ENCODE measurements around the gene NODAL. TPM values are rescaled to one million over a fixed set of nuclear protein-coding genes. Genes with fewer than 3 reads are reported as not detected.

The NODAL gene
- total and polyA plus RNA-seq, 7 experiments from 2014 or later, result not detected

- intact Hi-C loops (cut with micrococcal nuclease), result loop anchor here (1.0 to 10.0 kb wide), 14 partner anchors 15 to 1448 kb away; partner anchors contain the start of genes LRRC20 (in 2 of the 2), PCBD1 (in 2 of the 2), PPA1 (in 2 of the 2) and SAR1A (in 2 of the 2)
- peaks cover 0 to 12% (median 4%) of the 10 kb centered on the region in 5 donors for H3K36me3 Mint-ChIP-seq
- H3K27ac Mint-ChIP-seq, result peak within 1 kb of the TSS; percentile 88 to 97 (median 94)
- ChIA-PET POLR2A (interaction anchor here (0.7 to 2.8 kb wide), 21 partner anchors 8 to 311 kb away, joined by 3 to 13 read pairs (median 6); partner anchors contain the start of genes LRRC20, PPA1, SAR1A and TYSND1), CTCF (interaction anchor here (0.7 to 1.0 kb wide), 4 partner anchors 9 to 183 kb away, joined by 3 to 4 read pairs (median 3); no protein-coding TSS in a partner anchor)
- peak; percentile 95 to 100 (median 98) for DNase-seq
- peak; percentile 98 for ATAC-seq
- Histone ChIP-seq H3K9me3 (ENCODE audit: control insufficient read depth in 2 of 3, low read length in 3 of 3) (no peaks in the 10 kb centered on the region), H3K4me3 (ENCODE audit: low read length) (peak within 1 kb of the TSS; percentile 82), H3K27ac (ENCODE audit: low read depth, low read length) (peak within 1 kb of the TSS; percentile 86), H3K27me3 (ENCODE audit: control insufficient read depth in 2 of 2, insufficient read depth in 2 of 2, low read length in 2 of 2) (no peaks in the 10 kb centered on the region), H3K4me1 (ENCODE audit: control insufficient read depth in 2 of 2, insufficient read depth in 2 of 2, low read length in 2 of 2) (peaks cover 13 to 24% of the 10 kb centered on the region in 2 donors), H3K36me3 (ENCODE audit: control insufficient read depth in 2 of 3, insufficient read depth in 3 of 3, low read length in 3 of 3) (no peaks in the 10 kb centered on the region)
- peak within 1 kb of the TSS; percentile 91 to 99 (median 96) for H3K4me3 Mint-ChIP-seq
- peaks cover 30 to 53% (median 44%) of the 10 kb centered on the region in 7 donors for H3K4me1 Mint-ChIP-seq
- no peaks in the 10 kb centered on the region for H3K9me3 Mint-ChIP-seq
- H3K27me3 Mint-ChIP-seq, result peaks cover 0 to 3% (median 0%) of the 10 kb centered on the region in 5 donors
Observed at GRCh38 chr10:70404036-70404786, 37.3 kb downstream of the NODAL start, which contains the start of gene EIF4EBP2. Gene EIF4EBP2, plus strand, starts transcription at chr10:70404145. Its CDS starts 257 bp downstream, at chr10:70404402.

- CTCF ChIA-PET, result interaction anchor here (0.7 to 0.9 kb wide), 2 partner anchors 10 to 182 kb away, joined by 3 to 4 read pairs; no protein-coding TSS in a partner anchor
- peak overlapping the region; percentile 83 to 99 (median 95) for H3K4me3 Mint-ChIP-seq
- Histone ChIP-seq H3K4me1 (ENCODE audit: control insufficient read depth in 2 of 2, insufficient read depth in 2 of 2, low read length in 2 of 2) (peaks cover 13 to 24% of the 10 kb centered on the region in 2 donors), H3K27ac (ENCODE audit: low read depth, low read length) (peak overlapping the region; percentile 86), H3K36me3 (ENCODE audit: control insufficient read depth in 2 of 3, insufficient read depth in 3 of 3, low read length in 3 of 3) (no peaks in the 10 kb centered on the region), H3K27me3 (ENCODE audit: control insufficient read depth in 2 of 2, insufficient read depth in 2 of 2, low read length in 2 of 2) (no peaks in the 10 kb centered on the region), H3K9me3 (ENCODE audit: control insufficient read depth in 2 of 3, low read length in 3 of 3) (no peaks in the 10 kb centered on the region), H3K4me3 (ENCODE audit: low read length) (peak overlapping the region; percentile 82)
- peak overlapping the region; percentile 76 to 92 (median 88) for H3K27ac Mint-ChIP-seq
- intact Hi-C loops (cut with micrococcal nuclease), result loop anchor here (1.0 to 10.0 kb wide), 14 partner anchors 15 to 1449 kb away; partner anchors contain the start of genes LRRC20 (in 2 of the 2), PCBD1 (in 2 of the 2), PPA1 (in 2 of the 2) and SAR1A (in 2 of the 2)
- POLR2A ChIA-PET, result interaction anchor here (0.7 to 2.8 kb wide), 17 partner anchors 9 to 310 kb away, joined by 3 to 13 read pairs (median 7); partner anchors contain the start of genes LRRC20, PPA1, SAR1A and TYSND1
- DNase-seq (no peak), ATAC-seq (no peak)
- H3K9me3 Mint-ChIP-seq, result no peaks in the 10 kb centered on the region
- H3K4me1 Mint-ChIP-seq, result peaks cover 23 to 46% (median 37%) of the 10 kb centered on the region in 7 donors
- peaks cover 0 to 7% (median 4%) of the 10 kb centered on the region in 5 donors for H3K36me3 Mint-ChIP-seq
- peaks cover 0 to 3% (median 0%) of the 10 kb centered on the region in 5 donors for H3K27me3 Mint-ChIP-seq
Observed at GRCh38 chr10:70403483-70404035, 37.9 kb downstream of the NODAL start.

- ChIA-PET CTCF (interaction anchor here (0.7 kb wide), 1 partner anchor 178 kb away, joined by 5 read pairs; no protein-coding TSS in a partner anchor), POLR2A (no interaction called here)
Observed at GRCh38 chr10:70399177-70399576, 42.3 kb downstream of the NODAL start.

GRCh38 chr10:70396140-70396539 is 45.3 kb downstream of the NODAL start:
- H3K4me3 Mint-ChIP-seq, result no peak overlapping the region
- H3K36me3 Mint-ChIP-seq, result no peaks in the 10 kb centered on the region
- no peak overlapping the region for H3K27ac Mint-ChIP-seq
- no peak overlapping the region for H3K4me3 ChIP-seq (ENCODE audit: low read length)
- H3K27me3 Mint-ChIP-seq, result peaks cover 0 to 11% (median 5%) of the 10 kb centered on the region in 5 donors
- CTCF ChIA-PET, result no interaction called here
- no peaks in the 10 kb centered on the region for H3K36me3 ChIP-seq (ENCODE audit: control insufficient read depth in 2 of 3, insufficient read depth in 3 of 3, low read length in 3 of 3)
- H3K27ac ChIP-seq (ENCODE audit: low read depth, low read length), result no peak overlapping the region
- H3K4me1 Mint-ChIP-seq, result peaks cover 0 to 5% (median 0%) of the 10 kb centered on the region in 7 donors
- intact Hi-C loops (cut with micrococcal nuclease), result no loop called here
- H3K27me3 ChIP-seq (ENCODE audit: control insufficient read depth in 2 of 2, insufficient read depth in 2 of 2, low read length in 2 of 2), result no peaks in the 10 kb centered on the region
- H3K4me1 ChIP-seq (ENCODE audit: control insufficient read depth in 2 of 2, insufficient read depth in 2 of 2, low read length in 2 of 2), result no peaks in the 10 kb centered on the region
- H3K9me3 ChIP-seq (ENCODE audit: control insufficient read depth in 2 of 3, low read length in 3 of 3), result no peaks in the 10 kb centered on the region
- POLR2A ChIA-PET, result interaction anchor here (1.3 kb wide), 1 partner anchor 250 kb away, joined by 3 read pairs; no protein-coding TSS in a partner anchor
- no peak for ATAC-seq
- DNase-seq, result no peak
- H3K9me3 Mint-ChIP-seq, result no peaks in the 10 kb centered on the region

More at GRCh38 chr10:70399177-70399576, 42.3 kb downstream of the NODAL start:
- Histone ChIP-seq H3K36me3 (ENCODE audit: control insufficient read depth in 2 of 3, insufficient read depth in 3 of 3, low read length in 3 of 3) (no peaks in the 10 kb centered on the region), H3K9me3 (ENCODE audit: control insufficient read depth in 2 of 3, low read length in 3 of 3) (no peaks in the 10 kb centered on the region), H3K27ac (ENCODE audit: low read depth, low read length) (no peak overlapping the region), H3K4me1 (ENCODE audit: control insufficient read depth in 2 of 2, insufficient read depth in 2 of 2, low read length in 2 of 2) (peaks cover 0 to 6% of the 10 kb centered on the region in 2 donors), H3K4me3 (ENCODE audit: low read length) (no peak overlapping the region), H3K27me3 (ENCODE audit: control insufficient read depth in 2 of 2, insufficient read depth in 2 of 2, low read length in 2 of 2) (no peaks in the 10 kb centered on the region)
- intact Hi-C loops (cut with micrococcal nuclease), result no loop called here
- Mint-ChIP-seq H3K27me3 (peaks cover 0 to 3% (median 0%) of the 10 kb centered on the region in 5 donors), H3K27ac (no peak overlapping the region), H3K4me1 (peaks cover 0 to 15% (median 12%) of the 10 kb centered on the region in 7 donors), H3K9me3 (no peaks in the 10 kb centered on the region), H3K36me3 (no peaks in the 10 kb centered on the region), H3K4me3 (peak overlapping the region in 1 of 10 donors; percentile 49)
- no peak for DNase-seq
- no peak for ATAC-seq

- no peak for DNase-seq
- Histone ChIP-seq H3K27me3 (ENCODE audit: control insufficient read depth in 2 of 2, insufficient read depth in 2 of 2, low read length in 2 of 2) (no peaks in the 10 kb centered on the region), H3K27ac (ENCODE audit: low read depth, low read length) (no peak overlapping the region), H3K4me1 (ENCODE audit: control insufficient read depth in 2 of 2, insufficient read depth in 2 of 2, low read length in 2 of 2) (no peaks in the 10 kb centered on the region), H3K9me3 (ENCODE audit: control insufficient read depth in 2 of 3, low read length in 3 of 3) (no peaks in the 10 kb centered on the region), H3K36me3 (ENCODE audit: control insufficient read depth in 2 of 3, insufficient read depth in 3 of 3, low read length in 3 of 3) (no peaks in the 10 kb centered on the region), H3K4me3 (ENCODE audit: low read length) (no peak overlapping the region)
- H3K9me3 Mint-ChIP-seq, result no peaks in the 10 kb centered on the region
- POLR2A ChIA-PET, result no interaction called here
- peaks cover 0 to 5% (median 0%) of the 10 kb centered on the region in 7 donors for H3K4me1 Mint-ChIP-seq
- CTCF ChIA-PET, result no interaction called here
- H3K27ac Mint-ChIP-seq, result no peak overlapping the region
- peaks cover 0 to 27% (median 5%) of the 10 kb centered on the region in 5 donors for H3K27me3 Mint-ChIP-seq
- no peaks in the 10 kb centered on the region for H3K36me3 Mint-ChIP-seq
- ATAC-seq, result no peak
- no peak overlapping the region for H3K4me3 Mint-ChIP-seq
- intact Hi-C loops (cut with micrococcal nuclease), result no loop called here
Observed at GRCh38 chr10:70391654-70392053, 49.8 kb downstream of the NODAL start.
